ENCODE results near the gene PDCD1. TPM values are rescaled to one million over a fixed set of nuclear protein-coding genes. Genes with fewer than 3 reads are reported as not detected.
A peak's percentile ranks its signal among the peaks of the same experiment; 100 is the strongest.

PDCD1 gene
- total and polyA plus RNA-seq, 2 donors from 2014 or later: 0.49 to 1.6 TPM

- Histone ChIP-seq H3K27me3 (ENCODE audit: control insufficient read depth, insufficient read depth, low read length) (no peaks in the 10 kb centered on the region), H3K36me3 (ENCODE audit: control insufficient read depth in 2 of 3, insufficient read depth in 3 of 3, low read length in 3 of 3) (no peaks in the 10 kb centered on the region), H3K4me1 (ENCODE audit: control insufficient read depth in 2 of 3, insufficient read depth in 2 of 3, low read depth in 1 of 3, low read length in 3 of 3) (peaks cover 0 to 4% (median 0%) of the 10 kb centered on the region in 3 donors), H3K27ac (ENCODE audit: low read depth in 2 of 2, low read length in 2 of 2) (no peak overlapping the region), H3K9me3 (ENCODE audit: control insufficient read depth in 2 of 3, insufficient read depth in 1 of 3, low read length in 3 of 3) (no peaks in the 10 kb centered on the region), H3K4me3 (ENCODE audit: low read length in 3 of 3) (no peak overlapping the region), H3K9ac (ENCODE audit: low read length in 3 of 3) (no peak overlapping the region)
- intact Hi-C loops (cut with DNase I): no loop called here
- FAIRE-seq (no peak), DNase-seq (peak in 1 of 5 donors; percentile 49)
- no peak for TF ChIP-seq CTCF (IDR thresholded peaks at IDR 0.05; ENCODE audit: borderline replicate concordance, extremely low read depth, insufficient read depth)
These were observed 34.6 kb upstream of the PDCD1 start for GRCh38 chr2:241893265-241893664.

- H3K9ac ChIP-seq (ENCODE audit: low read length in 3 of 3): no peak overlapping the region
- no peak for TF ChIP-seq CTCF (IDR thresholded peaks at IDR 0.05; ENCODE audit: borderline replicate concordance, extremely low read depth, insufficient read depth)
- peak in 2 of 5 donors; percentile 48 to 78 for DNase-seq
- H3K27me3 ChIP-seq (ENCODE audit: control insufficient read depth, insufficient read depth, low read length): no peaks in the 10 kb centered on the region
- H3K4me1 ChIP-seq (ENCODE audit: control insufficient read depth in 2 of 3, insufficient read depth in 2 of 3, low read depth in 1 of 3, low read length in 3 of 3): peaks cover 0 to 4% (median 0%) of the 10 kb centered on the region in 3 donors
- H3K9me3 ChIP-seq (ENCODE audit: control insufficient read depth in 2 of 3, insufficient read depth in 1 of 3, low read length in 3 of 3): no peaks in the 10 kb centered on the region
- H3K36me3 ChIP-seq (ENCODE audit: control insufficient read depth in 2 of 3, insufficient read depth in 3 of 3, low read length in 3 of 3): no peaks in the 10 kb centered on the region
- H3K4me3 ChIP-seq (ENCODE audit: low read length in 3 of 3): no peak overlapping the region
- intact Hi-C loops (cut with DNase I): no loop called here
- H3K27ac ChIP-seq (ENCODE audit: low read depth in 2 of 2, low read length in 2 of 2): no peak overlapping the region
- no peak for FAIRE-seq
These were observed 33.8 kb upstream of the PDCD1 start for GRCh38 chr2:241892299-241893137.

- Histone ChIP-seq H3K4me3 (ENCODE audit: low read length in 3 of 3) (no peak overlapping the region), H3K9ac (ENCODE audit: low read length in 3 of 3) (no peak overlapping the region), H3K27me3 (ENCODE audit: control insufficient read depth, insufficient read depth, low read length) (no peaks in the 10 kb centered on the region), H3K36me3 (ENCODE audit: control insufficient read depth in 2 of 3, insufficient read depth in 3 of 3, low read length in 3 of 3) (no peaks in the 10 kb centered on the region), H3K27ac (ENCODE audit: low read depth in 2 of 2, low read length in 2 of 2) (no peak overlapping the region), H3K4me1 (ENCODE audit: control insufficient read depth in 2 of 3, insufficient read depth in 2 of 3, low read depth in 1 of 3, low read length in 3 of 3) (peaks cover 0 to 4% (median 0%) of the 10 kb centered on the region in 3 donors), H3K9me3 (ENCODE audit: control insufficient read depth in 2 of 3, insufficient read depth in 1 of 3, low read length in 3 of 3) (no peaks in the 10 kb centered on the region)
- DNase-seq: no peak
- FAIRE-seq: no peak
- TF ChIP-seq CTCF (IDR thresholded peaks at IDR 0.05; ENCODE audit: borderline replicate concordance, extremely low read depth, insufficient read depth): no peak
- intact Hi-C loops (cut with DNase I): no loop called here
These were observed 33.2 kb upstream of the PDCD1 start for GRCh38 chr2:241891988-241892298.

Measured in kidney (tissue), 14 donors.